T follicular helper cell (primary cell): Measurements from ENCODE around the gene NUP160.
"Not testable (repeated sequence)": the region's sequence is repeated elsewhere in the genome, so short reads cannot be mapped to it uniquely, and the experiment has no call there.

Experiments
- DNase-seq: peaks from one replicate; pipeline ENCODE4 v3.0.0-alpha.2; 2020; ENCODE audit warnings: low read depth
- total RNA-seq, 2 experiments: gene quantifications; one replicate each; lab custom pipeline; 2026; lab: John Stamatoyannopoulos, UW

Gene NUP160
- total RNA-seq: 97.7 to 160 reads per million in 2 experiments

- peak; percentile 81 for DNase-seq
Observed at GRCh38 chr11:47847892-47848699, at the start of gene NUP160. NUP160 (minus strand) TSS chr11:47848350; CDS start chr11:47848318, 32 bp downstream.

- DNase-seq: no peak
Observed at GRCh38 chr11:47896199-47896598, 48.0 kb upstream of the NUP160 start.

- no peak for DNase-seq
Observed at GRCh38 chr11:47895035-47895434, 46.9 kb upstream of the NUP160 start.

GRCh38 chr11:47892546-47893276 lies 44.6 kb upstream of the NUP160 start:
- DNase-seq: not testable (repeated sequence)

GRCh38 chr11:47891886-47892285 lies 43.7 kb upstream of the NUP160 start:
- no peak for DNase-seq

- DNase-seq: no peak
Observed at GRCh38 chr11:47889714-47890441, 41.7 kb upstream of the NUP160 start.

- DNase-seq: no peak
Observed at GRCh38 chr11:47887910-47888569, 39.9 kb upstream of the NUP160 start.

- DNase-seq: no peak
Observed at GRCh38 chr11:47886096-47886495, 37.9 kb upstream of the NUP160 start.

- DNase-seq: not testable (repeated sequence)
Observed at GRCh38 chr11:47882437-47882836, 34.3 kb upstream of the NUP160 start.

- no peak for DNase-seq
Observed at GRCh38 chr11:47881145-47881544, 33.0 kb upstream of the NUP160 start.

GRCh38 chr11:47879259-47880158 lies 31.4 kb upstream of the NUP160 start:
- DNase-seq: no peak

- DNase-seq: not testable (repeated sequence)
Observed at GRCh38 chr11:47875858-47876257, 27.7 kb upstream of the NUP160 start.

- DNase-seq: no peak
Observed at GRCh38 chr11:47870404-47870803, 22.3 kb upstream of the NUP160 start.

GRCh38 chr11:47869544-47870393 lies 21.6 kb upstream of the NUP160 start:
- DNase-seq: no peak

- DNase-seq: no peak
Observed at GRCh38 chr11:47867823-47868222, 19.7 kb upstream of the NUP160 start.

GRCh38 chr11:47866892-47867291 lies 18.7 kb upstream of the NUP160 start:
- not testable (repeated sequence) for DNase-seq

- no peak for DNase-seq
Observed at GRCh38 chr11:47864901-47865300, 16.8 kb upstream of the NUP160 start.

GRCh38 chr11:47863898-47864430 lies 15.8 kb upstream of the NUP160 start:
- no peak for DNase-seq

- DNase-seq: no peak
Observed at GRCh38 chr11:47863189-47863897, 15.2 kb upstream of the NUP160 start.
